GM19324 (cell line): ENCODE data around the gene CSNK1G2.

Experiments used
- ATAC-seq: cut with Tn5 transposase; IDR thresholded peaks from one replicate; pipeline ENCODE4 v1.9.1; 2021; ENCODE audit warnings: mild to moderate bottlenecking, moderate library complexity; ENCODE audit not compliant: unreplicated experiment, low FRiP score

The CSNK1G2 gene

GRCh38 chr19:1943661-1944087, 2.7 kb downstream of the CSNK1G2 start:
- ATAC-seq = no peak

DNA sequence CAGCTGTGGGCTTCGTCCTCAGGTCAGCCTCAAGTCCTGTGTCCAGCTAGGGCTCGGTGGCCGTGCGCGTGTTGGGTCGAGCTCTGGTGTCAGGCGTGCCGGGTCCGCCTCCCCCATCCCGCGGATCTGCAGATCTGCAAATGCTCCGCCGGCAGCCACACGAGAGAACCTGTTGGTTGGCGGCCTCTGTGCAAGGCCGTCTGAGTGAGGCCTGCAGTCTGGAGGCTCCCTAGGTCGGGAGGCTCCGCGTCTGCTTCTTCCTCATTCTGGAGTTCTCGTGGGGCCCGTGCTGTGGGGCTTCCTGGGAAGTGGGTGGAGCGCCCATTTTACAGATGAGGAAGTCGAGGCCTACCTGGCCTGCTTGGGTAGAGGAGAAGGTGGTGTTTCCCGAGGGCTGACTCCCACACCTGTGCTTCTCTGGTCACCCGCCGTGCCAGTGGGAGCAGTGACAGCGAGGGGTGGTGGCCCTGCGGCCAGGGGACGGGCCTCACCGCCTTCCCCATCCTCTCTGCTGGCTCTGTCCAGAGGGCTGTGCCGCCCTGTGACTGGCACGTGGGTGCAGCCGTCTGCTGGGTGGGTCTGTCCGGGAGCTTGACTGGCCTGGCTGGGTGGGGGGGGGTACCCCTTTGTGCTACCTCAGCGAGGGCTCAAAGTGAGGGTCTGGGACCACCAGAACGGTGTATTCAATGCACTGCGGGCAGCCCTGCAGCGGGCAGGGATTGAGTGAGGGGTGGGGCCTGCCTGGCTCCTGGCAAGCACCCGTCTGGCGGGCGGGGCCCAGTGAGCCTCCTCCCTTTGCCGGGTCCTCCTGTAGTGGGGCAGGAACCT, 3.3 kb downstream of the CSNK1G2 start:
- no peak for ATAC-seq

DNA sequence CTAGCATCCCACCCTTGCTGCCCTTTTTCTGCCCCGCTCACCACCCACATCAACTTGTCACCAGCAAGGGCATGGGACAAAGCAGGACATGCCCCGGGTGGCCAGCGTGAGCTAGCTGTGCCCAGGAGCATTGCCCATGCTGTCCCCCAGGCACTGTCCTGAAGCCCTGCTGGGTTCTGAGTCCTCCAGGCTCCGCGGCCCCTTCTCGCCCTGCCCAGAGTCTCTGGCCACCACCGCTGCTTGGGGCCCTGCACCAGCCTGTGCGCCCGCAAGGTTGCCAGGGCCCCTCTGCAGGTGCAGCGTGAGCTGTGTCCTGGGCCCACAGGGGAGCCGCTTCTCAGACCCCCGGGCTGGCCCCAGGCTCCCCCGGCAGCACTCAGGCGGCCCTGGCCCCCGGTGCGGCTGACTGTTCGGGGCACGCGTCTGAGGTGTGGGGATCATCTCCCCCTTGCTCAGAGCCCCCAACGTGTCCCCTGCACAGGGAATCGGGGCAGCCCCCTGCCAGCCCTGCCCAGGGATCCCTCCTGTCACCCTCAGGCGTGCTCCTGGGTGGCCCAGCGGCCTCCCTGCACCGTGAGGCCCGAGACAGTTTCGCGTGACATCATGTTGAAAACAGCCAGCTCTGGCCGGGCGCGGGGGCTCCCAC, 4.1 kb downstream of the CSNK1G2 start:
- ATAC-seq = no peak

DNA sequence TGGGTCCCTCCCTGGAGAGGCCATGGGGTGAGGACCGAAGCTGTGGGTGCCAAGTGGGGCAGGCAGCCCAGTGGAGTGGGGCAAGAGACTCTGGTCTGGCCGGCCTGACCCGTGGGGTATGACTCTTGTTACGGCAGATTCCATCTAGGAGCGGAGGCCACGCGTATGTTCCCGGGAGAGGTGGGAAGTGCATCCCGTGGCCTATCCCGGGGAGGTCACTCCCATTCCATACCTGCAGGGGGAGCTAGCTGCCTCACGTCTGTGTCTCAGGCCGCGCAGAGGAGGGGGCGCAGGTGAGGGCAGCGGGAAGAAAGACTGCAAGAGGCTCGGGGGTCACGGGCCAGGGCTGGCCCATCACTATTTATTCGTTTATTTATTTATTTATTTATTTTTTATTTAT, 4.9 kb downstream of the CSNK1G2 start:
- no peak for ATAC-seq

- no peak for ATAC-seq
Measured at GRCh38 chr19:1947651-1948209, 6.8 kb downstream of the CSNK1G2 start.

GRCh38 chr19:1949304-1950101, 8.5 kb downstream of the CSNK1G2 start:
- no peak for ATAC-seq

DNA sequence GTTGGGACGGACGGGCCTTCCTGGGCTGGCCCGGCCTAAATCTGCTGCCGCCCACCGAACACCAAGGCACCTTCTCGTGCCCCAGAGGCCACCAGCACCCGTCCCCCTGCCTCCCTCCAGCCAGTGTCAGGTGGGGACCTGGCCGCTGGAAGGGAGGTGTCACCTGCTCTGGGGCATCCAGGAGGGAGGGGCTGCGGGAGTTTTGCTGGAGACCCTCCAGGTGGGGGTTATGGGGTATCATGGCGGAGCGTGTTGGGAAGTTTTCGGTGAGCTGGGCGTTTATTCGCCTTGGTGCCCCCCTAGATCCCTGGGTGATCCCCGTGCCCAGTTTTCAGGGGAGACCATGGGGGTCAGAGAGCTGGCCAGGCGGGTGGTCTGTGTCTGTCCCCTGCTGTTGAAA, 9.7 kb downstream of the CSNK1G2 start:
- ATAC-seq = no peak

- ATAC-seq = no peak
Measured at GRCh38 chr19:1952635-1953034, 11.7 kb downstream of the CSNK1G2 start.

DNA sequence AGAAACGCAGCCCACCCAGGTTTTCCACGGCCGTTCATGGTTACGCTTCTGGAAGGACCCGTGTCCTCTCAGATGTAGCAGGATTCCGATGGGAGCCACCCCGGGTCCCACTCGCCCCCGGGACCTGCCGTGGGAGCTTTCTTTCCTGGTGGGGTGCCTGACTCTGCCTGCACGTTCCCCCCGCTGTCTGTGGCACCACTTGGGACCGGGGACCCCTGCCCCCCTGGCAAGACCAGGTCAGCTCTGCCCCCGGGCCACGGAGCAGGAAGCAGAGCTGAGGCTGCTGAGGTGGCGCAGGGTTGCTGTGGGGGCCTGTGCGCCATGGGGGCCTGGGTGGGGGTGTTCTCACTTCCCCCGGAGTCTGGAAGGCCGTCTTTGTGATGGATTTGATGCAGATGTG, 12.1 kb downstream of the CSNK1G2 start:
- ATAC-seq = no peak

DNA sequence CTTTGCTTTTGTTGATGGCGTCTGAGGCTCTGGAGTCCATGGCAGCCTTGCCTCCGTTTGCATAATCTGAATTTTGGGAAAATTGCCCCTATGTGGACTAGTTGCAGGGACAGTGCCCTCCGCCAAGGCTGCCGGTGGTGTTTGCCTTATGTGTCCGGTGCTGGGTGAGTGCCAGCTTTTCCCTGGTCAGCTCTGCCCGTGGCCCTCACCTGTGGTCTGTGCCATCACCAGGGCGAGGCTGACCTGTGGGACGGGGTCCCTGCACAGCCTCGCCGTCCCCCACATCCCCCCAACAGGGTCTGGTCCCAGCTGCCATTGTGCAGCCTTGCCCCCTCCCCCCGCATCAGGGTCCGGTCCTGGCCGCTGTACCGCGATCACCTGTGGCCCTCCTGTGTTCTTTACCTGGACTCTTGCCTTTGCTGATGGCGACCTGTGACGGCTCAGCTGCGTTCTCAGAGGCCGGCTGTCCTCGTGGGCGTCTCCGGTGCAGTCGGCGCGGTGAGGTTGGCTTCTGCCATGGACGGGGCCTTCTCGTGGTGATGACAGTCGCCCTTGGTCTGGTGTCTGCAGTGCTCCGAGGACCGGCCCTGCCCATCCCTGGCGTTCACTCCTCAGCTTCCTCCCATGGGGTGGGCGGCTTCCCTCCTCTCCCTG, 12.6 kb downstream of the CSNK1G2 start:
- no peak for ATAC-seq

GRCh38 chr19:1954532-1954933, 13.6 kb downstream of the CSNK1G2 start:
- ATAC-seq = no peak

DNA sequence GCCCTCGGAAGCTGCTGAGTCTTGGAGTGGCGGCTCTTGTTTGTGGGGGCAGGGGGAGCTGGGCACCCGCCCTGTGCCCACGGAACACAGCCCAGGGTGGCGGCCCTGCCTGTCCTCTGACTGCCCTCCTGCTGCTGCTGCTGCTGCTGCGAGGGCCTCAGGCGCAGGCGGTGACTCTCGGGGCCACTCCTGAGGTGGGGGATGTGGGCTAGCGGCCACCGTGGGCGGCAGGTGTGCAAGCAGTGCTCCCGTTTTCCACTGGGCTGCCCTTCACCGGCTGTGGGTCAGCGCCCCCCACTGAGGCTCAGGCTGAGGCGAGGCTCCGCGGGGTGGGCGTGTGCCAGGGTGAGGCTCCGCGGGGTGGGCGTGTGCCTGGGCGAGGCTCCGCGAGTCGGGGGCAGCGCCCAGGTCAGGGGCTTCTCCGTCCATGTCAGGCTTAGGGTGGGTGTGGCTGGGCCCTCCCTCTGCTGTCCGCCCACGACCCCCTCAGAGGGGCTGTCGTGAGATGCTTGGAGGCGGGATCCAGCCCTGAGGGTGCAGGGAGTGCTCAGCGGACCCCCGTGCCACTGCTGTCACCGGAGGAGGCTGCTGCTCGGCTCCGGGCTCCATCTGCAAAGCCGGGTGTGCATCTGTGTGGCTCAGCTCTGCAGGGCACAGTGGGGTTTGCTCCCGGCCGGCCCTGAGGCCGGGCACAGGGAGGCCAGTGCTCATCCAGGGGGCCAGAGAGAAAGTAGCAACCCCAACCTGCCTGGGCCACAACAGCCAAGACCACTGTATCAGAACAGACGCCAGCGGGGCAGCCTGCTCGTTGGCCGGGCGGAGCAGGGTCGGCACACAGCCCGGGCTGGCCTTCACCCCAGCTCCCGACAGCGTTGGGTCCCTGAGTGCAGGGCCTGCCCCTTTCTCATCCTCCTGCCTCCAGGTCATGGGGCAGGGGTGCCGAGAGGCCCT, 14.5 kb downstream of the CSNK1G2 start:
- ATAC-seq = no peak

- ATAC-seq = no peak
Measured at GRCh38 chr19:1956122-1956494, 15.1 kb downstream of the CSNK1G2 start.

GRCh38 chr19:1956868-1957492, 16.0 kb downstream of the CSNK1G2 start:
- no peak for ATAC-seq

- no peak for ATAC-seq
Measured at GRCh38 chr19:1957562-1958248, 16.7 kb downstream of the CSNK1G2 start.

GRCh38 chr19:1959928-1960589, 19.1 kb downstream of the CSNK1G2 start:
- ATAC-seq = no peak

DNA sequence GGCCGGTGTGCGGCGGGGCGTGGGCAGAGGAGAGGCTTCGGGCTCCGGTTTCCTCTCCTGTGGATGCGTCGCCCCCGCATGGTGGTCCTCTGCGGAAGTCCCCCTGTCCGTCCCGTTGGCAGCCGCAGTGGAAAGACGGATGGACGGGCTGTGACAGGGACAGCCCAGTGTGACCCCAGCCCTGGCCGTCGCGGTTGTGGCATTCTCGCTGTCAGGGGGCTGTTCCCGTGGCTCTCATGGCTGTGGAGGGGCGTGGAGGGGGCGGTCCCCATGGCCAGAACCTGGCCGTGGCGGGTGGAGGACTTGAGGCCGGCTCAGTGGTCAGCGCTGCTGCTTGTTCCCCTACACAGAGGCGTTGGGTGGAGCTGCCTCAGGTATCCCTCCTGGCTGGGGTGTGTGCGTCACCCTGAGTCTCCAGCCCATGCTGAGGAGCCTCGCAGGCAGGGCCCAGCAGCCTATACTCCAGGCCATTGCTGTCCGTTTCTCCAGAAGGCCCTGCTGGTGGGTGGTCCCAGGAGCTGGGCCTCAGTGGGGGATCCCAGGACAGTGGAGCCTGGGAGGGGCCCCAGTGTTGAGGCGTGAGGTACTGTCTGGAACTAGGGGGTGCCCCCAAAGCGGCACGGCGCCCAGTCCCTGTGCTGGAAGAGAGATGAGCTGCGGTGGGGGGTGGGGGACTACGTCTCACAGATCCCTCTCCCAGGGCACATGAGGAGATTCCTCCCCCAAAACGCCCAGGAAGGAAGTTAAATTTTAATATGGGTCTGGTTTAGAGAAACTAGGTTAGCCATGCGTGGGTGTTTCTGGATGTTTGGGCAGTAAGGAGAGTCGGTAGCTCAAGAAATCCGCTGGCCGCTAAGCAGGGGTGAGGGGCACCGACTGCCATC, 20.3 kb downstream of the CSNK1G2 start:
- ATAC-seq = no peak
